Prostate gland (tissue), 2 donors: ENCODE measurements around the gene NUTM2A.
"Not testable (repeated sequence)": the region's sequence is repeated elsewhere in the genome, so short reads cannot be mapped to it uniquely, and the experiment has no call there.

Experiments used
- POLR2AphosphoS5 ChIP-seq: sonication (generic); formaldehyde crosslinking; IDR thresholded peaks from one replicate; pipeline ENCODE4 v1.6.1; 2017; ENCODE audit warnings: antibody characterized with exemption
- TF ChIP-seq, protein P1 (sequence below), 4 experiments: fragments of 200-600 bp in 2 of 4; fragments of 450-650 bp in 2 of 4; sonication (generic) in 2 of 4; IDR thresholded peaks; 1 replicate in 3 of 4; 2 replicates in 1 of 4; pipeline ENCODE4 v1.5.1; 2016 to 2019; ENCODE audit warnings: antibody characterized with exemption in 4 of 4, mild to moderate bottlenecking in 2 of 4, moderate library complexity in 2 of 4

DNA sequence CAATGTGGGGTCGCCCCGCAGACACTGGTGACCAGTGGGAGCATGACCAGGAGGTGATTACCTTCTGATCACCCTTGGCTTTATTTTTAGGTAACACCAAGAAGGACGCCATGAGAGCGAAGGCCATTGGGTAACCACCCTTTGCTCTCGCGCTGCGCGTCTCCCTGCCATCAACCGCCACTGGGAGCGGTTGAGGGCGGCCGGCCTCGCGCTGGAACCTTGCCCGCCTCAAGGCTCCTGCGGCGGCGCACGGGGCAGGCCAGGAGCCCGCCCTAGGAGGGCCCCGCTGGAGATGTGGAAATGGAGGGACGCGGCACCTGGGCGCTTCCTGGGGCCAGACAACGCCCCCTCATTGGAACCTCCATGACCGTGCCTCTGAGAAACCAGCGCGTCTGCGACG lies 2.5 kb upstream of the NUTM2A start:
- TF ChIP-seq, protein P1, sequence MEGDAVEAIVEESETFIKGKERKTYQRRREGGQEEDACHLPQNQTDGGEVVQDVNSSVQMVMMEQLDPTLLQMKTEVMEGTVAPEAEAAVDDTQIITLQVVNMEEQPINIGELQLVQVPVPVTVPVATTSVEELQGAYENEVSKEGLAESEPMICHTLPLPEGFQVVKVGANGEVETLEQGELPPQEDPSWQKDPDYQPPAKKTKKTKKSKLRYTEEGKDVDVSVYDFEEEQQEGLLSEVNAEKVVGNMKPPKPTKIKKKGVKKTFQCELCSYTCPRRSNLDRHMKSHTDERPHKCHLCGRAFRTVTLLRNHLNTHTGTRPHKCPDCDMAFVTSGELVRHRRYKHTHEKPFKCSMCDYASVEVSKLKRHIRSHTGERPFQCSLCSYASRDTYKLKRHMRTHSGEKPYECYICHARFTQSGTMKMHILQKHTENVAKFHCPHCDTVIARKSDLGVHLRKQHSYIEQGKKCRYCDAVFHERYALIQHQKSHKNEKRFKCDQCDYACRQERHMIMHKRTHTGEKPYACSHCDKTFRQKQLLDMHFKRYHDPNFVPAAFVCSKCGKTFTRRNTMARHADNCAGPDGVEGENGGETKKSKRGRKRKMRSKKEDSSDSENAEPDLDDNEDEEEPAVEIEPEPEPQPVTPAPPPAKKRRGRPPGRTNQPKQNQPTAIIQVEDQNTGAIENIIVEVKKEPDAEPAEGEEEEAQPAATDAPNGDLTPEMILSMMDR (IDR thresholded peaks at IDR 0.05) = not testable (repeated sequence)
- TF ChIP-seq POLR2AphosphoS5 = not testable (repeated sequence)
